Astrocyte (in vitro differentiated cells and primary cell): Measurements from ENCODE around the gene CDKAL1. TPM values are rescaled to one million over a fixed set of nuclear protein-coding genes. Genes with fewer than 3 reads are reported as not detected.

Source experiments
- DNase-seq: peaks from one replicate; pipeline ENCODE4 v3.0.0-alpha.2; 2010; ENCODE audit warnings: low read depth
- FAIRE-seq: peaks from 2 replicates; lab custom pipeline; 2011; peaks lifted over from hg19 to GRCh38; lab: Jason Lieb, UNC
- H2AFZ ChIP-seq: 2 replicates; pipeline ENCODE4 v1.6.0; 2012; ENCODE audit warnings: low read depth, low read length, inconsistent platforms
- H3K27ac ChIP-seq: 2 replicates; pipeline ENCODE4 v1.5.1; 2011; ENCODE audit warnings: low read depth, low read length, inconsistent platforms
- H3K27me3 ChIP-seq: 2 replicates; pipeline ENCODE4 v1.6.0; 2011; ENCODE audit warnings: low read length, inconsistent platforms; ENCODE audit not compliant: insufficient read depth
- H3K36me3 ChIP-seq: 2 replicates; pipeline ENCODE4 v1.5.1; 2011; ENCODE audit warnings: low read length, inconsistent platforms; ENCODE audit not compliant: insufficient read depth
- H3K4me1 ChIP-seq: 2 replicates; pipeline ENCODE4 v1.5.1; 2011; ENCODE audit warnings: low read length, inconsistent platforms; ENCODE audit not compliant: insufficient read depth
- H3K4me2 ChIP-seq: 2 replicates; pipeline ENCODE4 v1.6.0; 2012; ENCODE audit warnings: low read length, inconsistent platforms
- H3K4me3 ChIP-seq: 2 replicates; pipeline ENCODE4 v1.5.1; 2011; ENCODE audit warnings: low read depth, mild to moderate bottlenecking, low read length, inconsistent platforms; ENCODE audit not compliant: insufficient read depth
- H3K79me2 ChIP-seq: 2 replicates; pipeline ENCODE4 v1.6.0; 2012; ENCODE audit warnings: mild to moderate bottlenecking, low read length, inconsistent platforms; ENCODE audit not compliant: insufficient read depth
- H3K9ac ChIP-seq: 2 replicates; pipeline ENCODE4 v1.6.0; 2012; ENCODE audit warnings: mild to moderate bottlenecking, low read length, inconsistent platforms
- H3K9me3 ChIP-seq: 2 replicates; pipeline ENCODE4 v1.5.1; 2012; ENCODE audit warnings: low read depth, mild to moderate bottlenecking, low read length, inconsistent platforms; ENCODE audit not compliant: insufficient read depth
- H4K20me1 ChIP-seq: 2 replicates; pipeline ENCODE4 v1.6.0; 2012; ENCODE audit warnings: low read length, inconsistent platforms; ENCODE audit not compliant: insufficient read depth
- H3K27ac Mint-ChIP-seq: one replicate; pipeline ENCODE4 v1.8.0; 2021; ENCODE audit warnings: mild to moderate bottlenecking, mixed read lengths; ENCODE audit not compliant: unreplicated experiment
- H3K27me3 Mint-ChIP-seq: one replicate; pipeline ENCODE4 v1.8.0; 2021; ENCODE audit warnings: low read depth, mixed read lengths; ENCODE audit not compliant: unreplicated experiment
- H3K36me3 Mint-ChIP-seq: one replicate; pipeline ENCODE4 v1.8.0; 2021; ENCODE audit warnings: low read depth, mixed read lengths; ENCODE audit not compliant: unreplicated experiment
- H3K4me1 Mint-ChIP-seq: one replicate; pipeline ENCODE4 v1.8.0; 2021; ENCODE audit warnings: low read depth, mixed read lengths; ENCODE audit not compliant: unreplicated experiment
- H3K4me3 Mint-ChIP-seq: one replicate; pipeline ENCODE4 v1.8.0; 2021; ENCODE audit warnings: mild to moderate bottlenecking, moderate library complexity, mixed read lengths; ENCODE audit not compliant: unreplicated experiment
- H3K9me3 Mint-ChIP-seq: one replicate; pipeline ENCODE4 v1.8.0; 2021; ENCODE audit warnings: mild to moderate bottlenecking, mixed read lengths; ENCODE audit not compliant: unreplicated experiment
- EZH2 ChIP-seq: IDR thresholded peaks from 2 replicates; pipeline ENCODE4 v1.6.1; 2012; ENCODE audit warnings: mild to moderate bottlenecking, low read length, inconsistent platforms; ENCODE audit not compliant: insufficient read depth
- total RNA-seq: library from RNA; stranded (reverse); gene quantifications from 2 replicates; pipeline ENCODE4 v1.2.1, GENCODE V29; 2021
- TF ChIP-seq, protein P1 (sequence below): IDR thresholded peaks from 2 replicates; pipeline ENCODE4 v1.5.1; 2011; ENCODE audit warnings: low read depth, mild to moderate bottlenecking, inconsistent platforms, low read length, moderate library complexity; ENCODE audit not compliant: insufficient read depth

Gene CDKAL1
- total RNA-seq, 1 donor from 2014 or later, result 13.7 TPM

DNA sequence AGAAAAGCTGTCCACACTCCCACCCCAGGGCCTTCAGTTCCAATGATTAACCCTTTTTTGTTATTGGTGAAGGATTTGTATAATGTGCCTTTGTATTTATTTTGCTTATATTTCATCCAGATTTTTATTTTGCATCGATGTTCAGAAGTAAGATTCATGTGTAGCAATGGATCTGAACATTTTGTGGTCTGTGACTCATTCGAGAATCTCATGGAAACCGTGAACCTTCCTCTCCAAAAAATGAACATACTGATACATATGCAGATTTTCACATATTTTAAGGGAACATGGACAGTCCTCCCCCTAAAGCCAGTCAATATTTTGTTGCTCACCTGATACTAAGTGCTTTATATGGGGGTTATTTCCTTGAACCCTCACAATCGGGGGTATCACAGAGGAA lies 637.5 kb downstream of the CDKAL1 start:
- Histone ChIP-seq H2AFZ (no peak overlapping the region), H3K9ac (no peak overlapping the region), H3K27ac (no peak overlapping the region), H3K79me2 (no peaks in the 10 kb centered on the region), H3K4me1 (no peaks in the 10 kb centered on the region), H3K4me2 (no peak overlapping the region), H3K9me3 (no peaks in the 10 kb centered on the region), H3K36me3 (no peaks in the 10 kb centered on the region), H3K4me3 (no peak overlapping the region), H3K27me3 (no peaks in the 10 kb centered on the region), H4K20me1 (no peaks in the 10 kb centered on the region)
- Mint-ChIP-seq H3K9me3 (peaks cover 2% of the 10 kb centered on the region), H3K27ac (no peak overlapping the region), H3K36me3 (no peaks in the 10 kb centered on the region), H3K27me3 (no peaks in the 10 kb centered on the region), H3K4me1 (no peaks in the 10 kb centered on the region), H3K4me3 (no peak overlapping the region)
- FAIRE-seq (no peak), DNase-seq (peak; percentile 22)
- TF ChIP-seq, protein P1, sequence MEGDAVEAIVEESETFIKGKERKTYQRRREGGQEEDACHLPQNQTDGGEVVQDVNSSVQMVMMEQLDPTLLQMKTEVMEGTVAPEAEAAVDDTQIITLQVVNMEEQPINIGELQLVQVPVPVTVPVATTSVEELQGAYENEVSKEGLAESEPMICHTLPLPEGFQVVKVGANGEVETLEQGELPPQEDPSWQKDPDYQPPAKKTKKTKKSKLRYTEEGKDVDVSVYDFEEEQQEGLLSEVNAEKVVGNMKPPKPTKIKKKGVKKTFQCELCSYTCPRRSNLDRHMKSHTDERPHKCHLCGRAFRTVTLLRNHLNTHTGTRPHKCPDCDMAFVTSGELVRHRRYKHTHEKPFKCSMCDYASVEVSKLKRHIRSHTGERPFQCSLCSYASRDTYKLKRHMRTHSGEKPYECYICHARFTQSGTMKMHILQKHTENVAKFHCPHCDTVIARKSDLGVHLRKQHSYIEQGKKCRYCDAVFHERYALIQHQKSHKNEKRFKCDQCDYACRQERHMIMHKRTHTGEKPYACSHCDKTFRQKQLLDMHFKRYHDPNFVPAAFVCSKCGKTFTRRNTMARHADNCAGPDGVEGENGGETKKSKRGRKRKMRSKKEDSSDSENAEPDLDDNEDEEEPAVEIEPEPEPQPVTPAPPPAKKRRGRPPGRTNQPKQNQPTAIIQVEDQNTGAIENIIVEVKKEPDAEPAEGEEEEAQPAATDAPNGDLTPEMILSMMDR, result no peak
- TF ChIP-seq EZH2, result no peak

DNA sequence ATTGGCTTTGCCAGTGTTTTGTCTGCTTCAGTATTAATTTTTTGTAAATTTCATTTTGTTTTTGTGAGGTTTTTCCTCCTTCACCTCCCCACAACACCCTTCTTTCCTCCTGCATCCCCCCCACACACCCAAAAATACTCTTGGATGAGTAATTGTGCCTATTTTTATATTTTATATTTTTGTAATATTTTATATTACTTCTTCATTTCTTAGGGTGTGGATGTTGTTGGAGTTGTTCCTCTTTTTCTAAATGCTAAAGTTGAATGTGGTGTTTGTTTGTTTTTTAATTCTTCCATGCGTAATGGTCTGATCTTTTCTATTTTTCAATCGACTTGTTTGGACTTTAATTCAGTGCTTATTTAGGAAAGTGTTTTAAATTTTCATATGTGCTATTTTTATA lies 638.8 kb downstream of the CDKAL1 start:
- Histone ChIP-seq H4K20me1 (no peaks in the 10 kb centered on the region), H3K79me2 (no peaks in the 10 kb centered on the region), H3K4me1 (no peaks in the 10 kb centered on the region), H3K4me3 (no peak overlapping the region), H3K9me3 (no peaks in the 10 kb centered on the region), H3K27ac (no peak overlapping the region), H2AFZ (no peak overlapping the region), H3K27me3 (no peaks in the 10 kb centered on the region), H3K36me3 (no peaks in the 10 kb centered on the region), H3K9ac (no peak overlapping the region), H3K4me2 (no peak overlapping the region)
- Mint-ChIP-seq H3K27ac (no peak overlapping the region), H3K36me3 (no peaks in the 10 kb centered on the region), H3K4me1 (no peaks in the 10 kb centered on the region), H3K9me3 (peaks cover 2% of the 10 kb centered on the region), H3K4me3 (no peak overlapping the region), H3K27me3 (no peaks in the 10 kb centered on the region)
- DNase-seq (no peak), FAIRE-seq (no peak)
- TF ChIP-seq, protein P1, result no peak
- no peak for TF ChIP-seq EZH2

GRCh38 chr6:21173678-21174077 lies 639.4 kb downstream of the CDKAL1 start:
- Mint-ChIP-seq H3K4me3 (no peak overlapping the region), H3K27me3 (no peaks in the 10 kb centered on the region), H3K4me1 (no peaks in the 10 kb centered on the region), H3K9me3 (peaks cover 2% of the 10 kb centered on the region), H3K36me3 (no peaks in the 10 kb centered on the region), H3K27ac (no peak overlapping the region)
- no peak overlapping the region for H2AFZ ChIP-seq
- H3K9ac ChIP-seq, result no peak overlapping the region
- FAIRE-seq (no peak), DNase-seq (no peak)
- no peaks in the 10 kb centered on the region for H4K20me1 ChIP-seq
- H3K27ac ChIP-seq, result no peak overlapping the region
- no peak overlapping the region for H3K4me2 ChIP-seq
- H3K9me3 ChIP-seq, result no peaks in the 10 kb centered on the region
- H3K79me2 ChIP-seq, result no peaks in the 10 kb centered on the region
- H3K27me3 ChIP-seq, result no peaks in the 10 kb centered on the region
- H3K36me3 ChIP-seq, result no peaks in the 10 kb centered on the region
- no peak overlapping the region for H3K4me3 ChIP-seq
- TF ChIP-seq, protein P1, result no peak
- TF ChIP-seq EZH2, result no peak
- H3K4me1 ChIP-seq, result no peaks in the 10 kb centered on the region
